ENCODE results near the gene MPRIP. TPM values are rescaled to one million over a fixed set of nuclear protein-coding genes. Genes with fewer than 3 reads are reported as not detected.
A peak's percentile ranks its signal among the peaks of the same experiment; 100 is the strongest.

Gene MPRIP
- total and polyA plus RNA-seq, 2 of the 13 experiments (the other 11 are each of a cell fraction or from before 2014, with no cell fraction given): 50.2 to 52.4 TPM

- no peak for TF ChIP-seq KLF13 (CRISPR knock-in tag; IDR thresholded peaks at IDR 0.05)
Observed at GRCh38 chr17:17200831-17201230, 158.6 kb downstream of the MPRIP start (continued).

GRCh38 chr17:17201271-17201670 is 159.0 kb downstream of the MPRIP start:
- H3K4me2 ChIP-seq (ENCODE audit: low read depth, low read length): no peak overlapping the region
- intact Hi-C loops (cut with micrococcal nuclease; ENCODE audit: unreplicated experiment) (loop anchor here (10.0 kb wide), 1 partner anchor 114 kb away; no protein-coding TSS in a partner anchor), in situ Hi-C loops (cut with HindIII; ENCODE audit: extremely low pct_ligation_motif_present, low pct_unique_long_range_greater_than_20kb) (no loop called here)
- ChIA-PET POLR2A (no interaction called here), CTCF (ENCODE audit: low intra/inter-chr PET ratio, low total read pairs) (no interaction called here)
- H3K27ac ChIP-seq (ENCODE audit: extremely low read length, insufficient read depth, low read length): no peak overlapping the region
- FAIRE-seq: no peak
- no TSS peak for BruUV-seq (replicated peaks)
- H3K79me2 ChIP-seq (ENCODE audit: insufficient read depth, low read length): peaks cover 23% of the 10 kb centered on the region
- no peaks in the 10 kb centered on the region for H3K9me3 ChIP-seq (ENCODE audit: low read length)
- TF ChIP-seq ZNF260 (CRISPR knock-in tag; IDR thresholded peaks at IDR 0.05; ENCODE audit: borderline replicate concordance, low read depth): no peak
- WGBS (ENCODE audit: low lambda C conversion rate): 91% methylated on average over 10 of the region's 10 CpGs
- no peak for DNase-seq (ENCODE audit: low spot score)
- H2AFZ ChIP-seq (ENCODE audit: low read length): no peak overlapping the region
- no peak for ATAC-seq
- peaks cover 13 to 22% of the 10 kb centered on the region in 2 experiments; a peak in 4 of 5 replicates for H3K36me3 ChIP-seq (replicated peaks in 1 of 2; ENCODE audit: control insufficient read depth in 1 of 2, insufficient read depth in 2 of 2, low read length in 2 of 2)
- H3K4me1 ChIP-seq (ENCODE audit: insufficient read depth, low read length): peaks cover 29% of the 10 kb centered on the region
- H3K27me3 ChIP-seq (ENCODE audit: control insufficient read depth in 1 of 2, insufficient read depth in 2 of 2, low read length in 2 of 2): no peaks in the 10 kb centered on the region; a peak in 1 of 5 replicates
- H4K20me1 ChIP-seq (ENCODE audit: insufficient read depth, low read length): no peaks in the 10 kb centered on the region
- H3K9ac ChIP-seq (ENCODE audit: insufficient read depth, low read depth, low read length): no peak overlapping the region
- H3K4me3 ChIP-seq (replicated peaks in 1 of 3; ENCODE audit: insufficient read depth in 1 of 3, low read depth in 2 of 3, low read length in 3 of 3): no peak overlapping the region

- Histone ChIP-seq H4K20me1 (ENCODE audit: insufficient read depth, low read length) (no peaks in the 10 kb centered on the region), H3K9ac (ENCODE audit: insufficient read depth, low read depth, low read length) (no peak overlapping the region), H3K79me2 (ENCODE audit: insufficient read depth, low read length) (peaks cover 23% of the 10 kb centered on the region), H3K27me3 (ENCODE audit: control insufficient read depth in 1 of 2, insufficient read depth in 2 of 2, low read length in 2 of 2) (no peaks in the 10 kb centered on the region; a peak in 1 of 5 replicates), H3K27ac (ENCODE audit: extremely low read length, insufficient read depth, low read length) (no peak overlapping the region), H3K9me3 (ENCODE audit: low read length) (no peaks in the 10 kb centered on the region), H2AFZ (ENCODE audit: low read length) (no peak overlapping the region), H3K4me2 (ENCODE audit: low read depth, low read length) (no peak overlapping the region), H3K4me1 (ENCODE audit: insufficient read depth, low read length) (peaks cover 35% of the 10 kb centered on the region), H3K4me3 (replicated peaks in 1 of 3; ENCODE audit: insufficient read depth in 1 of 3, low read depth in 2 of 3, low read length in 3 of 3) (no peak overlapping the region), H3K36me3 (replicated peaks in 1 of 2; ENCODE audit: control insufficient read depth in 1 of 2, insufficient read depth in 2 of 2, low read length in 2 of 2) (peaks cover 13 to 22% of the 10 kb centered on the region in 2 experiments; a peak in 4 of 5 replicates)
- no peak for TF ChIP-seq ZNF468 (CRISPR knock-in tag; IDR thresholded peaks at IDR 0.05)
- TF ChIP-seq POLR2A (IDR thresholded peaks at IDR 0.05; ENCODE audit: insufficient read depth in 1 of 2, low read depth in 2 of 2, low read length in 2 of 2): 0 out of 4 replicates have a peak, but pooled peaks of 1 of the 2 experiments have one; percentile 10
- no peak for TF ChIP-seq FOXO4 (CRISPR knock-in tag; conservative IDR thresholded peaks at IDR 0.05)
- in situ Hi-C loops (cut with HindIII; ENCODE audit: extremely low pct_ligation_motif_present, low pct_unique_long_range_greater_than_20kb): no loop called here
- CTCF ChIA-PET (ENCODE audit: low intra/inter-chr PET ratio, low total read pairs): no interaction called here
- ATAC-seq (no peak), DNase-seq (ENCODE audit: low spot score) (no peak), FAIRE-seq (no peak)
- no TSS peak for BruUV-seq (replicated peaks)
- WGBS (ENCODE audit: low lambda C conversion rate): 95% methylated on average over 8 of the region's 8 CpGs
- intact Hi-C loops (cut with micrococcal nuclease; ENCODE audit: unreplicated experiment): loop anchor here (10.0 kb wide), 1 partner anchor 113 kb away; no protein-coding TSS in a partner anchor
- POLR2A ChIA-PET: no interaction called here
Observed at GRCh38 chr17:17201907-17202306, 159.7 kb downstream of the MPRIP start.
